Breast epithelium (tissue), 4 donors: ENCODE measurements around the gene TOR1AIP1. TPM values are rescaled to one million over a fixed set of nuclear protein-coding genes. Genes with fewer than 3 reads are reported as not detected.
A peak's percentile ranks its signal among the peaks of the same experiment; 100 is the strongest.

ENCODE experiments used
- DNase-seq, 2 donors: peaks; one replicate each; pipeline ENCODE4 v3.0.0-alpha.2; 2019; ENCODE audit warnings: low spot score in 2 of 2
- H3K27ac ChIP-seq, 2 donors: fragments of 200-600 bp; sonication (generic) in 1 of 2; one replicate each; pipeline ENCODE4 v1.5.1; 2016 to 2019; ENCODE audit warnings: mild to moderate bottlenecking in 1 of 2
- H3K27me3 ChIP-seq, 2 donors: fragments of 200-600 bp; sonication (generic) in 1 of 2; one replicate each; pipeline versions ENCODE4 v1.5.1 to v1.6.0; 2017 to 2019; ENCODE audit warnings: control low read depth in 1 of 2, mild to moderate bottlenecking in 1 of 2
- H3K36me3 ChIP-seq: fragments of 200-600 bp; one replicate; pipeline ENCODE4 v1.5.1; 2019
- H3K4me1 ChIP-seq, 2 donors: fragments of 200-600 bp; sonication (generic); one replicate each; pipeline ENCODE4 v1.5.1; 2016 to 2019; ENCODE audit warnings: control low read depth in 1 of 2
- H3K4me3 ChIP-seq, 3 donors: fragments of 200-600 bp; sonication (generic); 1 replicate in 2 of 3; 2 replicates in 1 of 3; pipeline ENCODE4 v1.5.1; 2016 to 2019; ENCODE audit warnings: mild to moderate bottlenecking in 3 of 3, moderate library complexity in 2 of 3
- H3K9me3 ChIP-seq, 2 donors: fragments of 200-600 bp; sonication (generic) in 1 of 2; one replicate each; pipeline ENCODE4 v1.5.1; 2016 to 2019; ENCODE audit warnings: control low read depth in 1 of 2
- CTCF ChIP-seq, 3 donors: fragments of 450-650 bp; IDR thresholded peaks; one replicate each; pipeline ENCODE4 v1.5.1; 2016 to 2017; ENCODE audit warnings: antibody characterized with exemption in 3 of 3, mild to moderate bottlenecking in 3 of 3, moderate library complexity in 3 of 3
- POLR2A ChIP-seq: fragments of 450-650 bp; IDR thresholded peaks from one replicate; pipeline ENCODE4 v1.6.1; 2016; ENCODE audit warnings: antibody characterized with exemption, mild to moderate bottlenecking, moderate library complexity
- POLR2AphosphoS5 ChIP-seq, 3 donors: sonication (generic); formaldehyde crosslinking; IDR thresholded peaks; one replicate each; pipeline ENCODE4 v1.6.1; 2017; ENCODE audit warnings: antibody characterized with exemption in 3 of 3
- intact Hi-C: fragments of 100-400 bp; cut with DNase I; formaldehyde crosslinking; loops from one replicate; pipeline ENCODE4 v1.15.1; 2023; ENCODE audit warnings: low total_unique reads
- total RNA-seq, 3 donors: library from RNA; depleted of rRNA; stranded (reverse); fragments of >200 nt; gene quantifications; one replicate each; pipeline ENCODE4 v1.1.0, GENCODE V29; 2016

The TOR1AIP1 gene
- total RNA-seq, 3 donors from 2014 or later: 55.7 to 112 (median 90.9) TPM

DNA sequence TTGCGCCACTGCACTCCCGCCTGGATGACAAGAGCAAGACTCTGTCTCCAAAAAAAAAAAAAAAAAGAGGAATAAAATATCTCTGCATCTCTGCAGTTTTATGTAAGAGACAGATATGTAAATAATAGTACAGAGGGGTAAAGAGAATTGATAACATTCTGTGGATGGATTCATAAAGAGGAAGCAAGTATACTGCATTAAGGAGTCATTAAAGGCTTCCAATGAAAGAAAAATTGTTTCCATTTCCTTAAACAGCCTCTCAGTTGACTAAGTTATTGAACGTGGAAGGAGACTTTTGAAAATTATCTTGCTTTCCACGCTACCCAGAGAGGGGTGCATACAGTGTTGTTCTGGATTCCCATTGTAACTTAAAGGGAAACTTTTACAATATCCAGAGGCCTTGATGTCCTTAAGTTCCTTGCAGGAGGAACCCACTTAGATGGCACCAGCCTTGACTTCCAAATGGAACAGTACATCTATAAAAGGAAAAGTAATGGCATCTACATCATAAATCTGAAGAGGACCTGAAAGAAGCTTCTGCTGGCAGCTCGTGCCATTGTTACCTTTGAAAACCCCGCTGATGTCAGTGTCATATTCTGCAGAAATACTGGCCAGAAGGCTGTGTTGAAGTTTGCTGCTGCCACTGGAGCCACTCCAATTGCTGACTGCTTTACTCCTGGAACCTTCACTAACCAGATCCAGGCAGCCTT lies 86.4 kb downstream of the TOR1AIP1 start:
- no peak overlapping the region for H3K4me3 ChIP-seq
- TF ChIP-seq CTCF (IDR thresholded peaks at IDR 0.05) (no peak), POLR2A (no peak), POLR2AphosphoS5 (IDR thresholded peaks at IDR 0.05) (no peak)
- no peaks in the 10 kb centered on the region for H3K9me3 ChIP-seq
- H3K27ac ChIP-seq: peak overlapping the region; percentile 65 to 85
- no peaks in the 10 kb centered on the region for H3K27me3 ChIP-seq
- DNase-seq: no peak
- intact Hi-C loops: no loop called here
- H3K4me1 ChIP-seq: peaks cover 0 to 5% of the 10 kb centered on the region in 2 donors
- no peaks in the 10 kb centered on the region for H3K36me3 ChIP-seq

DNA sequence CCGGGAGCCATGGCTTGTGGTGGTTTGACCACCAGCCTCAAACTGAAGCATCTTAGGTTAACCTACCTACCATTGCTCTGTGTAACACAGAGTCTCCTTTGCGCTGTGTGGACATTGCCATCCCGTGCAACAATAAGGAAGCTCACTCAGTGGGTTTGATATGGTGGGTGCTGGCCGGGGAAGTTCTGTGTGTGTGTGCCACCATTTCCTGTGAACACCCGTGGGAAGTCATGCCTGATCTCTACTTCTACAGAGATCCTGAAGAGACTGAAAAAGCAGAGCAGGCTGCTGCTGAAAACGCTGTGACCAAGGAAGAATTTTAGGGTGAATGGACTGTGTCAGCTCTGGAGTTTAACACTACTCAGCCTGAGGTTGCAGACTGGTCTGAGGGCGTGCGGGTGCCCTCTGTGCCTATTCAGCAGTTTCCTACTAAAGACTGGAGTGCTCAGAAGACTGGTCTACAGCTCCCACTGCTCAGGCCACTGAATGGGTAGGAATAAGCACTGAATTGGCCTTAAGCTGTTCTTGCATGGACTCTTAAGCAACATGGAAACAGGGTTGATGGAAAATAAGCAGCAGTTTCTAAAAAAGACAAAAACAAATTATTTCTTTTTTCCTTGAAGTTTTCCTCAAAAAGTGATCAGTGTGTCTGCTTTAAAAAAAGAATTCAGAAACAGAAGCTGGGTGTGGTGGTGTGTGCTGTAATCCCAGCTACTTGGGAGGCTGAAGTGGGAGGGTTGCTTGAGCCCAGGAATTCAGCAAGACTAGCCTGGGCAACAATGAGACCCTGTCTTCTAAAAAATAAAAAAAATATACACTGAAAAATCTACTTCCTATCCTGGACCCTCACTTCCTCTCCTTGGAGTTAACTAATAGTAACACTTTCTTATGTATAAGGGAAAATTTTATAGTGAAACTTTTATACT lies 87.2 kb downstream of the TOR1AIP1 start:
- Histone ChIP-seq H3K36me3 (no peaks in the 10 kb centered on the region), H3K27me3 (no peaks in the 10 kb centered on the region), H3K4me3 (peak overlapping the region in 1 of 3 donors; percentile 24), H3K9me3 (no peaks in the 10 kb centered on the region), H3K27ac (peak overlapping the region; percentile 65 to 85), H3K4me1 (peaks cover 0 to 5% of the 10 kb centered on the region in 2 donors)
- no peak for DNase-seq
- intact Hi-C loops: no loop called here
- TF ChIP-seq POLR2A: no peak
- TF ChIP-seq POLR2AphosphoS5 (IDR thresholded peaks at IDR 0.05): no peak
- TF ChIP-seq CTCF (IDR thresholded peaks at IDR 0.05): no peak

Other genes starting within 250 kb of the TOR1AIP1 start
- gene FAM163A, start 139.0 kb upstream of the TOR1AIP1 start, total RNA-seq: not detected
- gene TOR1AIP2, start 4.5 kb upstream of the TOR1AIP1 start, total RNA-seq: 10 to 100 TPM; 64.6 to 80.6 (median 65.1) TPM
- 100 to 1,000 TPM in 1 of 3 donors, 10 to 100 TPM in 2; 79.0 to 124 (median 95.0) TPM for gene CEP350, start 72.5 kb downstream of the TOR1AIP1 start, total RNA-seq